ENCODE results near the gene AKT2. TPM values are rescaled to one million over a fixed set of nuclear protein-coding genes. Genes with fewer than 3 reads are reported as not detected.
"Not testable (repeated sequence)": the region's sequence is repeated elsewhere in the genome, so short reads cannot be mapped to it uniquely, and the experiment has no call there.

The AKT2 gene
- total RNA-seq (100 to 1,000 TPM; 202 to 210 TPM), polyA plus RNA-seq (10 to 100 TPM; 21.5 to 26.9 (median 22.9) TPM), total RNA-seq (188 to 274 (median 204) reads per million in 6 experiments)

GRCh38 chr19:40284501-40285352 lies at the start of gene AKT2:
AKT2 (minus strand) TSS chr19:40285345; CDS start chr19:40265267, 20,078 bp downstream.
- Mint-ChIP-seq H3K4me3 (peak within 1 kb of the TSS; percentile 82 to 99 (median 94)), H3K4me1 (peaks cover 26 to 63% (median 59%) of the 10 kb centered on the region in 4 donors), H3K27ac (peak within 1 kb of the TSS; percentile 94 to 100 (median 99)), H3K27me3 (no peaks in the 10 kb centered on the region), H3K9me3 (no peaks in the 10 kb centered on the region), H3K36me3 (peaks cover 0 to 3% (median 0%) of the 10 kb centered on the region in 3 donors)
- POLR2A ChIA-PET: interaction anchor here (0.5 to 3.9 kb wide), 13 partner anchors 10 to 979 kb away, joined by 3 to 22 read pairs (median 4); partner anchors contain the start of genes C19orf47, FBL, HNRNPUL1 and PLD3
- ATAC-seq: peak; percentile 54 to 67
- peak; percentile 72 to 92 (median 88) for DNase-seq

- POLR2A ChIA-PET: interaction anchor here (0.6 kb wide), 1 partner anchor 809 kb away, joined by 7 read pairs; no protein-coding TSS in a partner anchor
Measured at GRCh38 chr19:40333083-40333482, 47.9 kb upstream of the AKT2 start.

GRCh38 chr19:40332669-40333068 lies 47.5 kb upstream of the AKT2 start:
- ATAC-seq (no peak), DNase-seq (no peak)
- H3K27me3 Mint-ChIP-seq: no peaks in the 10 kb centered on the region
- POLR2A ChIA-PET: interaction anchor here (0.6 kb wide), 2 partner anchors 42 to 810 kb away, joined by 3 to 7 read pairs; no protein-coding TSS in a partner anchor
- H3K4me3 Mint-ChIP-seq: no peak overlapping the region
- H3K36me3 Mint-ChIP-seq: peaks cover 0 to 77% (median 13%) of the 10 kb centered on the region in 3 donors
- peaks cover 0 to 4% (median 0%) of the 10 kb centered on the region in 4 donors for H3K4me1 Mint-ChIP-seq
- no peaks in the 10 kb centered on the region for H3K9me3 Mint-ChIP-seq
- peak overlapping the region in 1 of 10 donors; percentile 20 for H3K27ac Mint-ChIP-seq

More at GRCh38 chr19:40333083-40333482, 47.9 kb upstream of the AKT2 start:
- H3K27me3 Mint-ChIP-seq, H3K4me1 Mint-ChIP-seq, H3K9me3 Mint-ChIP-seq, H3K4me3 Mint-ChIP-seq, DNase-seq, ATAC-seq, H3K27ac Mint-ChIP-seq: not testable (repeated sequence)
- H3K36me3 Mint-ChIP-seq: peaks cover 0 to 75% (median 13%) of the 10 kb centered on the region in 3 donors

GRCh38 chr19:40331052-40331451 lies 45.9 kb upstream of the AKT2 start:
- no peaks in the 10 kb centered on the region for H3K27me3 Mint-ChIP-seq
- no peak for DNase-seq
- no peak for ATAC-seq
- POLR2A ChIA-PET: no interaction called here
- no peak overlapping the region for H3K4me3 Mint-ChIP-seq
- no peak overlapping the region for H3K27ac Mint-ChIP-seq
- no peaks in the 10 kb centered on the region for H3K9me3 Mint-ChIP-seq
- peaks cover 0 to 2% (median 0%) of the 10 kb centered on the region in 4 donors for H3K4me1 Mint-ChIP-seq
- H3K36me3 Mint-ChIP-seq: peaks cover 0 to 89% (median 13%) of the 10 kb centered on the region in 3 donors

GRCh38 chr19:40326201-40326600 lies 41.1 kb upstream of the AKT2 start:
- Mint-ChIP-seq H3K27ac (peak overlapping the region in 1 of 10 donors; percentile 11), H3K27me3 (no peaks in the 10 kb centered on the region), H3K9me3 (no peaks in the 10 kb centered on the region), H3K4me1 (peaks cover 0 to 1% (median 0%) of the 10 kb centered on the region in 4 donors), H3K4me3 (no peak overlapping the region), H3K36me3 (peaks cover 0 to 90% (median 20%) of the 10 kb centered on the region in 3 donors)
- DNase-seq (no peak), ATAC-seq (no peak)
- POLR2A ChIA-PET: no interaction called here

GRCh38 chr19:40323705-40324104 lies 38.6 kb upstream of the AKT2 start:
- DNase-seq (no peak), ATAC-seq (no peak)
- POLR2A ChIA-PET: no interaction called here
- Mint-ChIP-seq H3K27ac (peak overlapping the region in 2 of 10 donors; percentile 57 to 71), H3K36me3 (peaks cover 0 to 80% (median 18%) of the 10 kb centered on the region in 3 donors), H3K4me3 (no peak overlapping the region), H3K4me1 (peaks cover 0 to 3% (median 0%) of the 10 kb centered on the region in 4 donors), H3K27me3 (no peaks in the 10 kb centered on the region), H3K9me3 (no peaks in the 10 kb centered on the region)

- DNase-seq: no peak
- peaks cover 0 to 80% (median 18%) of the 10 kb centered on the region in 3 donors for H3K36me3 Mint-ChIP-seq
- no peaks in the 10 kb centered on the region for H3K27me3 Mint-ChIP-seq
- POLR2A ChIA-PET: no interaction called here
- peak overlapping the region in 3 of 10 donors; percentile 11 to 71 (median 57) for H3K27ac Mint-ChIP-seq
- H3K4me3 Mint-ChIP-seq: no peak overlapping the region
- ATAC-seq: no peak
- H3K9me3 Mint-ChIP-seq: no peaks in the 10 kb centered on the region
- peaks cover 0 to 3% (median 0%) of the 10 kb centered on the region in 4 donors for H3K4me1 Mint-ChIP-seq
Measured at GRCh38 chr19:40322951-40323615, 37.9 kb upstream of the AKT2 start.

- POLR2A ChIA-PET: no interaction called here
- Mint-ChIP-seq H3K27me3 (no peaks in the 10 kb centered on the region), H3K27ac (no peak overlapping the region), H3K9me3 (no peaks in the 10 kb centered on the region), H3K4me3 (peak overlapping the region in 1 of 10 donors; percentile 29), H3K36me3 (peaks cover 0 to 74% (median 18%) of the 10 kb centered on the region in 3 donors), H3K4me1 (peaks cover 0 to 3% (median 0%) of the 10 kb centered on the region in 4 donors)
- DNase-seq (no peak), ATAC-seq (no peak)
Measured at GRCh38 chr19:40322271-40322610, 37.1 kb upstream of the AKT2 start.

- Mint-ChIP-seq H3K4me1 (peaks cover 0 to 3% (median 0%) of the 10 kb centered on the region in 4 donors), H3K4me3 (no peak overlapping the region), H3K27ac (peak overlapping the region in 1 of 10 donors; percentile 57), H3K36me3 (peaks cover 0 to 70% (median 18%) of the 10 kb centered on the region in 3 donors), H3K27me3 (no peaks in the 10 kb centered on the region), H3K9me3 (no peaks in the 10 kb centered on the region)
- no peak for DNase-seq
- POLR2A ChIA-PET: no interaction called here
- no peak for ATAC-seq
Measured at GRCh38 chr19:40321566-40322270, 36.6 kb upstream of the AKT2 start.

GRCh38 chr19:40321076-40321475 lies 35.9 kb upstream of the AKT2 start:
- no peak overlapping the region for H3K4me3 Mint-ChIP-seq
- H3K9me3 Mint-ChIP-seq: no peaks in the 10 kb centered on the region
- POLR2A ChIA-PET: no interaction called here
- no peaks in the 10 kb centered on the region for H3K27me3 Mint-ChIP-seq
- H3K27ac Mint-ChIP-seq: peak overlapping the region in 2 of 10 donors; percentile 41 to 80
- H3K36me3 Mint-ChIP-seq: peaks cover 0 to 65% (median 18%) of the 10 kb centered on the region in 3 donors
- ATAC-seq: no peak
- no peak for DNase-seq
- peaks cover 0 to 3% (median 0%) of the 10 kb centered on the region in 4 donors for H3K4me1 Mint-ChIP-seq

GRCh38 chr19:40320558-40320935 lies 35.4 kb upstream of the AKT2 start:
- Mint-ChIP-seq H3K9me3 (no peaks in the 10 kb centered on the region), H3K36me3 (peaks cover 0 to 60% (median 13%) of the 10 kb centered on the region in 3 donors), H3K27ac (peak overlapping the region in 3 of 10 donors; percentile 60 to 80 (median 67)), H3K27me3 (no peaks in the 10 kb centered on the region), H3K4me1 (peaks cover 0 to 3% (median 0%) of the 10 kb centered on the region in 4 donors), H3K4me3 (no peak overlapping the region)
- DNase-seq (no peak), ATAC-seq (no peak)
- POLR2A ChIA-PET: no interaction called here

- no peak for DNase-seq
- Mint-ChIP-seq H3K36me3 (peaks cover 0 to 29% (median 1%) of the 10 kb centered on the region in 3 donors), H3K27me3 (no peaks in the 10 kb centered on the region), H3K9me3 (no peaks in the 10 kb centered on the region), H3K27ac (peak overlapping the region in 2 of 10 donors; percentile 10 to 82), H3K4me3 (no peak overlapping the region), H3K4me1 (peaks cover 0 to 3% (median 0%) of the 10 kb centered on the region in 4 donors)
- POLR2A ChIA-PET: interaction anchor here (0.5 kb wide), 1 partner anchor 174 kb away, joined by 3 read pairs; no protein-coding TSS in a partner anchor
- ATAC-seq: no peak
Measured at GRCh38 chr19:40317338-40317737, 32.2 kb upstream of the AKT2 start.
